Bone marrow (tissue), 2 donors: ENCODE results near the gene MYO1G.
"Not testable (repeated sequence)": the region's sequence is repeated elsewhere in the genome, so short reads cannot be mapped to it uniquely, and the experiment has no call there.

Source experiments
- DNase-seq, 2 donors: peaks; one replicate each; lab custom pipeline; 2025; lab: John Stamatoyannopoulos, UW

The MYO1G gene

DNA sequence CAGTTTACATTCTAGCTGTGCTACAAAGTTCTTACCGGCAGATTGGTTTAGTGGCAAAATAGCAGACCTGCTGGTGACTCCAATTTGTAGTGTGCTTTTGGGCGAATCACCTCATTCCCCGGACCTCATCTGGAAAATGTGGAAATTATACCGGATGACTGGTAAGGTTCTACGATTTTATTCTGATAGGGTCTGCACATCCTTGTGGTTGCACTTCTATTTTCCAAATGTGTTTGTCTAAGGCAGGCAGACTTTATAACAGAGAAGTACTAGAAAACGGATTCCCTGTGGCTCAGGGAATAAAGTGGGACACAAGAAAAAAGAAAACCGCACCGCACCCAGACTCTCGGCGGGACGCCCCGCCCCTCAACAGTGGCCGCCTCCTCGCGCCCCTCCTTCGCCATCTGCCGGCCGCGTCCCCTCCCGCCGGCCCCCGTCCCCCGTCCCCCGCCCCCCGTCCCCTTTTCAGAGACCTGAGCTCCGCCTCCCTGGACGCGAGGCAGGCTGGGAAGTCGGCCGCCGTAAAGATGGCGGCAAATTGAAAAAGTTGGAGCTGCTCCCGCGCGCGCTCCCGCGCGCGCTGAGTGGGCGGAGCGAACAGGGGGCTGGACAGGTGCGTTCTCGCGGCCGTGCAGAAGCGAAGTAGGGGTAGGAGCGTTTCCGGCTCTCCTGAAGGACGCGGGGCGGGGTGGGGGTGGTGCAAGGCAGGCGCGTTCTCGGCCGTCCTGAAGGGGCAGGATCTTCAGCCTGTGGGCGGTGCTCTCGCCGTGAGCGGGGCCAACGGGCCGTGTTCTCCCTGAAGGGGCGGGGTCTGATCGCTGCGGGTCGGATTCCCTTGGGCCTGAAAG lies 20.7 kb upstream of the MYO1G start:
- DNase-seq, result peak; percentile 91 to 96

DNA sequence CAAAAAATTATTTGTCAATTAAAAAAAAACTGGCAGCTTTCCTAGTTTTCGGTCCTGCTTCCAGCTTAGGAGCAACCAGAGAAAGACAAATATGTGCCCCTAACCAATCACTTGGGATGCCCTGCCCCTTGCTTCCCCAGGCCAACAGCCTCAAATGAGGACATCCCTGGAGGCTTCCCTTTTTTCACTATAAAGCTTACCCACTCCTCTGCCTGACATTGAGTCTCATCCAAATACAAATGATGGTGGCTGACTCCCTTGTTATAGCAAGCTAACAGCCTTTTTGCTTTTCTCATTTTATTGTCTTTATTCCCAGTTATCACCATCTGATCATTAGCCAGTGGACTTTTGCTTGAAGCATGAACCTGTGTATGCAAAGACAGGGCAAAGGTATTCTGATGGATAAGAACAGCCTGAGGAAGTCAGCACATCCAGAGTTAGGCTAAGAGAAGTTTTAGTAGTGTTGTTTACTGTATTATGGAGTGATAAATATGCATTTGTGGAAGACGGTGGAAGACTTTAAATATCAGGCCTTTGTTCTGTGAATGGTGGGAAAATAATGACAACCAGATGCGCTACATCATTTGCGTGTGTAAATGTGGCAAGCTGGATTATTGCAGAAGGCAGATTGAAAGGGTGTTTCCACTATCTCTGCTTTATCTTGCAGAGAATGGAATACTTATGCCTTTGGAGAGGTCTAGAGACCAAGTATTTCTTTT lies 19.5 kb upstream of the MYO1G start:
- no peak for DNase-seq

DNA sequence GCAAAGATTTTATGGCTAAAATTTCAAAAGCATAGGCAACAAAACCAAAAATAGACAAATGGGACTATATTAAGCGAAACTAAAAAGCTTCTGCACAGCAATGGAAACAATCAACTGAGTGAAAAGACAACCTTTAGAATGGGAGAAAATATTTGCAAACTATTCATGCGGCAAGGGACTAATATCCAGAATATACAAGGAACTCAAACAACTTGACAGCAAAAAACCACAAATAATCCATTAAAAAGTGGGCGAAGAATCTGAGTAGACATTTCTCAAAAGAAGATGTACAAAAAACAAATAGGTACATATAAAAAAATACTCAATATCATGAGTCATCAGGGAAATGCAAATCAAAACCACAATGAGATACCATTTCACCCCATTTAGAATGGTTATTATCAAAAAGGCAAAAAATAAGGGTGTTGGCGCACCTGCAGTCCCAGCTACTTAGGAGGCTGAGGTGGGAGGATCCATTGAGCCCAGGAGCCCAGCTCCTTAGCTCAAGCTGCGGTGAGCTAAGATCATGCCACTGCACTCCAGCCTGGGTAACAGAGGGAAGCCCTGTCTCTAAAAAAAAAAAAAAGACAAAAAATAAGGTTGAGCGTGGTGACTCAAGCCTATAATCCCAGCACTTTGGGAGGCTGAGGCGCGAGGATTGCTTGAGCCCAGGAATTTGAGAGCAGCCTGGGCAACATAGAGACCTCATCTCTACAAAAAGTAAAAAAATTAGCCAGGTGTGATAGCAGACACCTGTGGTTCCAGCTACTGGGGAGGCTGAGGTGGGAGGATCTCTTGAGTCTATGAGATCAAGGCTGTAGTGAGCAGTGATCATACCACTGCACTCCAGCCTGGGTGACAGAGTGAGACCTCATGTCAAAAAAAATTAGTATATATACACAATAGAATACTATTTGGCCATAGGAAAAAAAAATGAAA lies 17.0 kb upstream of the MYO1G start:
- no peak for DNase-seq

DNA sequence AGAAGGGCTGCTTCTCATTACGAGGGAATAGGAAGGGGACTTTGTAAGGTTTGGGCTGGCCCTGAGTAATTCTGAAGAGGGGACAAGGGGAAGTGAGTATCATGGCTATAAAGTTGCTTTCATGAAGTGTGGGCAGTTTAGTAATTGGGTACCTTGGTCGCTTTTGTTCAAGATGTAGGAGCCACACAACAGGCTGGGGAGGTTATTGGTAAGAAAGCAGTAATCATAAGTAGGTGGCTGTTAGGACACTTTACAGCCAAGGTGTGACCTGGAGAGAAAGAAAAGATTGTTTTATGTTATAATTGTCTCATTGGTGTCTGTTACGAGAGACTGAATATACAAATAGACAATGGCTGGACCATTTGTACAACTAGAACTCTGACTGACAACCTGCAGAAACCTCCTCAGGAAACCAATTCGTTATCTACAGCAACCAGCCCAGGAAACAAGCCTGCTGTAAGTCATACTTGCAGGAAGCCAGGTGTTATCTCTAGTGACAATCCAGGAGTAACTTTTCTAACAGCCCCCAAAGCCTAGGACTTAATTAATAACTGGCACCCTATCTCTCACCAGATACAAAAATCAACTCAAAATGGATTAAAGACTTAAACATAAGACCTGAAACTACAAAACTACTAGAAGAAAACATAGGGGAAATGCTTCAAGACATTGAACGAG lies 16.2 kb upstream of the MYO1G start:
- peak in 1 of 2 donors; percentile 84 for DNase-seq

DNA sequence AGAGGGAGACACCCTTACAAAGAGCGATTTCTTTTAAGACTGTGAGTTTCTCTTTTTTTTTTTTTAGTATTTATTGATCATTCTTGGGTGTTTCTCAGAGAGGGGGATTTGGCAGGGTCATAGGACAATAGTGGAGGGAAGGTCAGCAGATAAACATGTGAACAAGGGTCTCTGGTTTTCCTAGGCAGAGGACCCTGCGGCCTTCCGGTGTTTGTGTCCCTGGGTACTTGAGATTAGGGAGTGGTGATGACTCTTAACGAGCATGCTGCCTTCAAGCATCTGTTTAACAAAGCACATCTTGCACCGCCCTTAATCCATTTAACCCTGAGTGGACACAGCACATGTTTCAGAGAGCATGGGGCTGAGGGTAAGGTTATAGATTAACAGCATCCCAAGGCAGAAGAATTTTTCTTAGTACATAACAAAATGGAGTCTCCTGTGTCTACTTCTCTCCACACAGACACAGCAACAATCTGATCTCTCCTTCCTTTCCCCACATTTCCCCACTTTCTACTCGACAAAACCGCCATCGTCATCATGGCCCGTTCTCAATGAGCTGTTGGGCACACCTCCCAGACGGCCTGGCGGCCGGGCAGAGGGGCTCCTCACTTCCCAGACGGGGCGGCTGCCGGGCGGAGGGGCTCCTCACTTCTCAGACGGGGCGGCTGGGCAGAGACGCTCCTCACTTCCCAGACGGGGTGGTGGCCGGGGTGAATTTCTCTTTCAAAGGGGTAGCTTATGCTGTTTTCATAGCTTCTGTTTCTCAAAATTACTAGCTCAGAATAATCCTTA lies 13.4 kb upstream of the MYO1G start:
- DNase-seq, result not testable (repeated sequence)

DNA sequence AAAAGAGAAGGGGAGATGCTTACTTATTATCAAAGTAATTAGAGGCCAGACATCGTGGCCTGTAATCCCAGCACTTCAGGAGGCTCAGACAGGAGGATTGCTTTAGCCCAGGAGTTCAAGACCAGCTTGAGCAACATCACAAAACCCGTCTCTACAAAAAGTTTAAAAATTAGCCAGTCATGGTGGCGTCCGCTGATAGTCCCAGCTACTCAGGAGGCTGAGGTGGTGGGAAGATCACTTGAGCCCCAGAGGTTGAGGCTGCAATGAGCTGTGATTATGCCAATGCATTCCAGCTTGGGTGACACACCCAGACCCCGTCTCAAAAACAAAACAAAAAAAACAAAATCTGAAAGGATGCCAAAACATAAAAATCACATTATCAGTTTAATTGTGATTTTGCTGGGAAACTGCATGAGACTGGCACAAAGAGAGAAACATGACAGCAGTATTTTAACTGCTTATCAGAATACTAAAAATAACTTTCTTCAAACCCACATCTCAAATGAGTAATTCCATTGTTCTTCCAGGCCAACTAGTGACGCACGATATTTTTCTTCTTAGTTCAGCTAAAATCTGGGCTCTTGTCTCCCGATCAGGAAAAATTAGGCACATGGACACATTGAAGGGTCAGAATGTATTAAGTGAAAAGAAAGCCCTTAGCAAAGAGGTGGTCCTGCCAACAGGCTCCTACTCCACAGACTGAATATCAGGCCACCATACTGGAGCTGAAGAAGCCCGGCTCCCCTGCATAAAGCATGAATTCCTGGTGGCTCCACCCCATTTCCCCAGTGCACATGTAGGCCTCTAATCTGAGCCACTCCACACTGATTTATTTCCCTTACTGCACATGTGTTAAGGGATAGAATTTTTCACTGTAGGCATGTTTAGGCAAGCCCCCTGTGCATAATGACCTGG lies 11.6 kb upstream of the MYO1G start:
- DNase-seq, result no peak

DNA sequence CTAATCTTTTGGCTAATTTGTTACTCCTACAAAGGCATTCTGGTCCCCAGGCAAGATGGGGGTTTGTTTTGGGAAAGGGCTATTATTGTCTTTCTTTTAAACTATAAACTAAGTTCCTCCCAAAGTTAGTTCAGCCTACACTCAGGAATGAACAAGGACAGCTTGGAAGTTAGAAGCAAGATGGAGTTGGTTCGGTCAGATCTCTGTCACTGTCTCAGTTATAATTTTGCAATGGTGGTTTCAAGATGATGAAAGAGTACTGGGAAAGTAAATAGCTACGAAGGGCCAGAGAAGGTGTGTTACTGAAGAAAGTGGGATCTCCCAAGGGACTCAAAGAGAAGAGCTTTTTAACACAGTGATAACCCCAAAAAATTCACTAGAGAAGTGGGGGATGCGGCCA lies 10.3 kb upstream of the MYO1G start:
- DNase-seq, result no peak

DNA sequence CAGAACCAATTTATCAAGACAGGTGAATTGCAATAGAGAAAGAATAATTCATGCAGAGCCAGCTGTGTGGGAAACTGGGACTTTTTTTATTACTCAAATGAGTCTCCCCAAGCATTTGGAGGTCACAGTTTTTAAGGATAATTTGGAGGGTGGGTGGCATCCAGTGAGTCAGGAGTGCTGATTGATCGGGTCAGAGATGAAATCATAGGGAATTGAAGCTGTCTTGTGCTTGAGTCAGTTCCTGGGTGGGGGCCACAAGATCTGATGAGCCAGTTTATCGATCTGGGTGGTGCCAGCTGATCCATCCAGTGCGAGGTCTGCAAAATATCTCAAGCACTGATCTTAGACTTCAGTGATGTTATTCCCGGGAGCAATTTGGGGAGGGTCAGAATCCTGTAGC lies 9.9 kb upstream of the MYO1G start:
- DNase-seq, result no peak

DNA sequence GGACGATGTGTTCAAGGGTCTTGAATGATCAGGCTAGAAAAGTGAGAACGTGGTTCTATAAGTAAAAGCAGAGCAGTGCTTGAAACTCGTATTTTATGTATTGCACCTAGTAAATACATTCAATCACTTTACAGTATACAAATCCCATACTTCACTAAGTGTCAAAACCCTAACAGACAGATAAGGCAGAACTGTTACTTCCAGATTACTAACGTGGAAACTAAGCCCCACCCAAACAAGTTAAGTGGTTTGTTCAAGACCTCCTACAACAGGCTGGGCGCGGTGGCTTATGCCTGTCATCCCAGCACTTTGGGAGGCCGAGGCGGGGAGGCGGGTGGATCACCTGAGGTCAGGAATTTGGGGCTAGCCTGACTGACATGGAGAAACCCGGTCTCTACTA lies 9.2 kb upstream of the MYO1G start:
- no peak for DNase-seq

DNA sequence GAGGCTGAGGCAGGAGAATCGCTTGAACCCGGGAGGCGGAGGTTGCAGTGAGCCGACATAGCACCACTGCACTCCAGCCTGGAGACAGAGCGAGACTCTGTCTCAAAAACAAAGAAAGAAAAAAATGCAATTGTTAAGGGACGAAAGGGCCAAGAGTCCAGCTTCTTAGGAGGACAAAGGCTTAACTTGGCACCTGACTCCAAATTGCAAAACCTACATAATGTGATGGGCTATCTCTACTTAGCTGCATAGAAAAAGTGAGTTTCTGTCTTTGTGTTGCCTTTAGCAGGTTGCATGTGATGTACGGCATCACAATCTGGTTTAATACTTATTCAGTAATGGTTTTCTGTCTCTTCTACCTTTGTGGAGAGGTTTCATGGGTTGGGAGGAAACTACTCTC lies 8.6 kb upstream of the MYO1G start:
- DNase-seq, result no peak

DNA sequence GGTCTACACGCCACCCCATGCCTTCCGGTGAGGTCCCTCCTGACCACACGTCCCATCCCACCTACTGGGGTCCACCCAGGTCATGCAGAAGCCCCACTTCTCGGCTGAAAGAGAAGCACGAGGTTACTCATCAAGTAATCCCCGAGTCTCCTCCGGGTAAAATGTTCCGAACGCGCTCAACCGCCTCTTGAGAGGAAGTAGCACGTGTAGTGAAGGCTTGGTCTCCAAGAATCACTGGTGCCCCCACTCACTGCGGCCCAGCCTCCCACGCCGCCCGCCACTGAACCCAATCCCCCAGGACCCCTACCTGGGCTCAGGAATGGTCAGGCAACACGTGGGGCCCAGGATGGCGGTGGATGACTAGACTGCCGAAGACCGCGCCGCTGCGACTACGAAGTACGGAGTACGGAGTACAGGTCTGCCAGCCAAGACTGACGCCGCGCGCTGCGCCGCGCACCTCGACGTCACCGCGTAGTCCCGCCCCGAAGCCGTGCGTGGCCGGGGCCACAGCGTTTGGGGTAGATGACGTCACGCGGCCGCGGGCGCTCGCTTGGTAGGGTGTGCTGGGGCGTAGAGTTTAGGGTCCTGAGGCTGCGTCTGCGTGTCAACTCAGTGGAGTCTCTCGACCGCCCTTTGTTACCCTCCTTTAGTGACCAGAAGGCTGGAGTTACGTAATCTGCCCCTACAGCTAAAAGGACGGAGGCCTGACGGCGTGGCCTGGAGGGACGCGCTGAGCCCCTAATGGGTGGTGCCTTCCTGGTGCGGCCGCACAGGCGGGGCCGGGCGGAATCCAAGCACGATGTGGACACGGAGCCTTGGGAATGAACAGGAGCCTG lies 7.6 kb upstream of the MYO1G start:
- DNase-seq, result peak; percentile 88 to 90

DNA sequence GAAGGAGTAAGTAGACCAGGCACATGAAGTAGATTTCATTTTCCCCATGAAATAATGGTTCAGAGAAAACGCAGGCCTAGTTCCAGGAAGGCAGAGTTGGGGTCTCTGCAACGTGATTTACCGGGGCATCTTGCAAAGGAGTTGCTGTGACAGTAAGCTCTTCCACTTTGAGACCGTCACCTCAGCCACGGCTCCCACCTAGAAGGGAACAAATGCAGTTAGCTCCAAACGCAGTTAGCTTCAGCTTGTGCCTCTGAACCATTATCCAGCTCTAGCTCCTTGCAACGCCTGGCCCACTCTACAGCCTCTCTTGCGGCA lies 7.0 kb upstream of the MYO1G start:
- no peak for DNase-seq

DNA sequence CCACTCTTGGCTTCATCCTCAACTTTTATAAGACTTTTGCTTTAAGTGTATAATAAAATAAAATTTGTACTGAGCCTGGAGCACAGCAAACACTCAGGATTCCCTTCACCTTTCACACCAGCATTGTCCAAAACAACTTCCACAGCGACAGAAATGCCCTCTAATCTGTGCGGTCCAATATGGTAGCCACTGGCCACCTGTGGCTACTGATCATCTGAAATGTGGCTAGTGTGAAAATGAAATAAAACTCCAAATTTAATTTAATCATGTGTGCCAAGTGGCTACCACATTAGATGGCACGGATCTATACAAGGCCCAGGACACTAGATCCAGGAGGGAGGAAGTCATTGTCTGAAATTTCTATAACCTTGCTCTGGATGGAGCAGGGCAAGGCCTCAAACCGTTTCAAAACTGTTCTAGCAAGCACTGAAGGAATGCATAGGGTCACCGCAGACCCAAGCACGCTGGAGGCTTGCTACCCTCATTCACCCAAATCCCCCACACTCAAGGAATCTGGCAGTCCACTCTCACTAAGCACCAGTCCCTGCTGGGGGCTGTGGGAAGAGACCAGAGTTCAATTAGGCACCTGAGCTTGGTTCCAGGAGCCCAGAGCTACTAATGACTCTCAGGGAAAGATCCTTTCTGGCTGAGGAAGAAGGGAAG lies 6.3 kb upstream of the MYO1G start:
- no peak for DNase-seq

DNA sequence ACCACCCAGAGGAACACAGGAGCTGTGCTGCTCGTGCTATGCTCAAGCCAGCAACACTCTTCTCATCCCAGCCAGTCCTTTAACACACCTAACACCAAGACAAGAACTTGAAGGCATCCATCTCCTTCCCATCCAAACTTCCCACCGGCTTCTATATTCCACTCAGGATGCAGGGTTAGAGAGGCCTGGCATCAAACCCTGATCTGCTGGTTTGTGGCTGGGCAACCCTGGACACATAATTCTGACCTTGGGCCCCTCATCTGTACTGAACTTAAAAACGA lies 5.6 kb upstream of the MYO1G start:
- no peak for DNase-seq

DNA sequence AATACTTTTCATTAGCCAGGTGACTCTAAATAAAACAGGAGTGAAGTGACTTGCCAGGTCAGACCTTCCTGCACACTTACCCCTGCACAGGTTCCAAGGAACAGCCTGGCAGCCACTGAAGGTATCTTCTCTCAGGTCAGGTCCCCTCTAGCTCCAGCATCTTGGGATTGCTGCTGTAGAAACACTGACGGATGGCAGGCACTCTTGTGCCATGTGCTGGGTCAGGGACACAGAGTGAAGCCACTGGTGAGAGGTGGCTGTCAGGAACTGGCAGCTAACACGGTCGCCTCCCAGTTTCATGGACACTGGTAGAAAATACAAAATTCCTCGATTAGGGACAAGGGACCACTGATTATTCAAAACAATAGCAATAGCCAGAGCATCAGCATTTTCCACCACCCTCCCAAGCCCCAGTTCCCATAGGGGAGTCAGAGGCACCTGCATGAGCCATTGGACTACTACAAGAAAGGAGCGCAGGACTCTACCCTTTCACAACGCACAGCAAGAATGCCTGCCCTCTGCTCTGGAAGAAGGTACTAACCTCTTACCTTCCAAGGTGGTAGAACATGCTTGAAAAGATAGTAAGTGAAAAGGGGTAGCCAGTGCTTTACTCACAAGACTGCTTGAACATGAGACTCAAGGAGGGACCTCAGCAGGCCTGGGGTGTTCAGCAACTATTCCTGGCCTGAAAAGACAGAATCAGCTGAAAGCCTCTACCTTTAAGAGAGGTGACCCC lies 5.1 kb upstream of the MYO1G start:
- no peak for DNase-seq

DNA sequence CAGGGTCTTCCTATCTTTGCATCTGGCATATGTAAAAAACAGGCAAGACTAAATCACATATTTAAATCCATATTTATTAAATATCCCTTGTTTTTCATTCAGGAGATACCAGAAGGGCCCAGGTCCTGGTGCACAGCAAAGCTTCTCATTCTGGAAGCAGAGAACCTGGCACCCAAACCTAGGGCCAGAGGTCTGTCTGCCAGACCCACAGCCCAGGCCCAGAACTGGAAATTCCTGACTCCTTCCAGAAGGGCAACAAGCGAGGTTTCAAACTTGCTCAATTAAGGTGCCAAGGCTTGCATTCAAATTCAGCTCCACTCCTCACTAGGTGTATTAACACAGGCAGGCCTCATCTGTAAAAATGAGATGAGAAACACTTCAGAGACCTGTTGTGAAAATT lies 4.2 kb upstream of the MYO1G start:
- no peak for DNase-seq

DNA sequence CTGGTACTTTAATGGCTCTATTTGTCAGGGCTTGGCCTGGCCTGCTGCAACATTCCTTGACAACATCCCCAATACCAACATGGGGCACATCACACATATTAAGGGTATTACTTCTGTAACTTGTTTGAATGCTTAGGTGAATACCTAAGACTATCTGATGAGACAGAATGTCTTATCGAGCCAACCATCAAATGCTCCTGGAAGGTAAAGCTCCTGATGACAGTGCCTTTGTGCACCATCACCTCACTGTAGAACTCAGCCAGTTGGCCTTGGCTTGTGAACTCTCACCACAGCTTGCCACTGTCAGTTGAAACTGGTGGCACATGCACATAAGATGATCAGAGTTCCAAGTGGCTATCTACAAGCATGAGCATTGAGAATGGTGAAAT lies 3.7 kb upstream of the MYO1G start:
- no peak for DNase-seq

DNA sequence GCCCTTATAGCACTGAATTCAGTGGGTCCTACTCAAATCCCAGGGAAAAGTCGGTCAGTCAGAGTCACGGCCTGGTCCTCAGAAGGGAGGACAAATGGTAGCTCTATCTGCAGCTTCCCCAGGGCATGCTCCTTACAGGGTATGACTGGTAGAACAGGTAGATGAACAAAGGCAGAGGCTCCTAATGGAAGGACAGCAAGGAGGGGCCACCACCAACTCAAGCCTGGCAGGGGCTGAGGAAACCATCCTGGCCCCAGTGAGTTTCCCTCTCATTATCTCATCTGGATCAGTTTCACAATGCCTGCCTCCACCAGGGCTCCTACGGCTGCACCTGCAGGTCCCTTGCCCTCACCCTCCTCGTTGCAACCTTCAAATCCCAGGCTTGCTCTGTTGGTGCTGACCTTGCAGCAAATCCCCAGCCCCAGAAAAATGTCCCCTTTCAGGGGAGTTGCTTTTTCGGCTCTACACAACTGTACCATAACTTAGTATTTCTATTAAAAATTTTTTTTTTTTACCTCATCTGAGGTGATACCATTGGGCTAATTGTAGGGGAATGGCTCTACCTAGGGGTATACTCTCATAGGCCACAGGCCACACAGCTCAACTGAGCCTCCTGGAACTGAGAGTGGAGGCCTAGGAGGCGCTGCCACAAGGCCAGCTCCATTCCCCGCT lies 2.4 kb upstream of the MYO1G start:
- peak in 1 of 2 donors; percentile 60 for DNase-seq
